GM11168 (cell line): ENCODE data around the gene ZSCAN10.

Experiments used
- in situ Hi-C: fragments of 300-500 bp; cut with MboI; formaldehyde crosslinking; loops from one replicate; pipeline ENCODE4 v1.12.0; 2022; ENCODE audit warnings: low sequenced_read_pairs; ENCODE audit not compliant: unreplicated experiment

Gene ZSCAN10

DNA sequence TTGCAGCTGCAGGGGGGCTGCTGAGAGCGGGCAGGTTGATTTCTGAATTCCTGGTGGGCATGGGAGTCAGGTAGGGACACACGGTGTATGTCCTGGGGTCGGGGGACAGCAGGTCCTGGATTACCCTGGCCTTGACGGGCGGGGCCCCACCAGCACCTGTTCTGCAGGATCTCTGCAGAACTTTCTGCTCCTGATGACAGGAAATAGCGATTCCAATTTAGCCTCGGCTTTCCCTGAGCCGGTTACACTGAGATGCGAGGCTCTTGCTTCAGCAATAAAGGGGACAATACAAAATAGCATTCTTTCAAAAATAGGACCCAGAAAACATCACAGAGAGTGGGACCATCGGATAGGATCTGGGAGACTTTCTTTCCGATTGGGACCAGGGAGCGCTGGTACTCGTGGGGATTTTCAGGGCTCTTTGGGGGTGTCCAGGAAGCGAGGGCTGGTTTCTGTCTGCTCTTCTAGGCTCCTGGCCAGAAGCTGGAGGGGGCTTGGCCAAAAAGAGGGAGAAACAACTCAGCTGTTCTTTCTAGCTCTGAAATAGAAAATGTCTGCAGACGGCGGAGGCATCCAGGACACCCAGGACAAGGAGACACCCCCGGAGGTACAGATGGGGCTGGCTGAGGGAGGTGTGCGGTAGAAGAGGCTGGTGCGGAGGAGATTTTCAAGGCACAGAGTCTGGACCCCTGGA is 13.9 kb upstream of the ZSCAN10 start:
- in situ Hi-C loops = no loop called here

DNA sequence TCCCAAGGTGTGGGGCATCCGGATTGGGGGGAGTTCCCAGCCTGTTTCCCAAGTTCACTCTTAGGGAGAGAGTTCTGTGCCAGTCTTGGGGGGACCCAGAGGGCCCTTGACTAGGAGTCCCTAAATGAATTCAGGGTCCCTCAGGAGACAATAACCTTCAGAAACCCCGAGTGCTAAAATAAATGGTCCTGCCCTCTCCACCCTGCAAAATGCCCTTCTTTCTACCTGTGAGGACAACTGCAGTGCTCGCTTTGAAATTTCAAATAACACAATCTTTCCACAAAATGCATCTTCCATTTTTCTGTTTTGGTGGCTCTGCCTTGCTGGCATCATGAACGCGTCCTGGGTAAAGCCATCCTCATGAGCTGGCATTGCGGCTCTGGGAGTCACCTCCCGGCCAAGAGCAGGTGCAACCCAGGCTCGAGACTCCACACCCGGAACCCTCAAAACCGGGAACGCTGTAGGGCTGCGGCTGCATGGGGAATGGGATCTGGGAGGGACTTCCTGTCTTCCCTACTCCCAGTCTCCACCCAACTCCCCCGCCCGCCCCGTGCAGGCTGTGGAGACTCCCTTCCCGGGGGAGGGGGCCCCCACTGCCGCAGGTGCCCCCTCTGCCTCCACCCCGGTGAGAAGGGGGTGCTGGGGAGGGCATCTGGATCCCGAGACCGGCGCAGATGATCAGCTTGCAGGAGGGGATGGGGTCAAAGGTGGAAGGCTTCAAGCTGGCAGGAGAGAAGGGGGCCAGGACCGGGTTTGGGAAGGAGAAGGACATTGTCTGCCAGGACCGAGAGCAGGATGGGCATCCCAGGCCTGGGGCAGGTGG is 13.2 kb upstream of the ZSCAN10 start, which contains the start of gene ZNF205:
ZNF205 (plus strand) TSS at position 529 of the 823 bp plus-strand sequence. CDS start 845 bp downstream, outside the sequence.
- in situ Hi-C loops = no loop called here

DNA sequence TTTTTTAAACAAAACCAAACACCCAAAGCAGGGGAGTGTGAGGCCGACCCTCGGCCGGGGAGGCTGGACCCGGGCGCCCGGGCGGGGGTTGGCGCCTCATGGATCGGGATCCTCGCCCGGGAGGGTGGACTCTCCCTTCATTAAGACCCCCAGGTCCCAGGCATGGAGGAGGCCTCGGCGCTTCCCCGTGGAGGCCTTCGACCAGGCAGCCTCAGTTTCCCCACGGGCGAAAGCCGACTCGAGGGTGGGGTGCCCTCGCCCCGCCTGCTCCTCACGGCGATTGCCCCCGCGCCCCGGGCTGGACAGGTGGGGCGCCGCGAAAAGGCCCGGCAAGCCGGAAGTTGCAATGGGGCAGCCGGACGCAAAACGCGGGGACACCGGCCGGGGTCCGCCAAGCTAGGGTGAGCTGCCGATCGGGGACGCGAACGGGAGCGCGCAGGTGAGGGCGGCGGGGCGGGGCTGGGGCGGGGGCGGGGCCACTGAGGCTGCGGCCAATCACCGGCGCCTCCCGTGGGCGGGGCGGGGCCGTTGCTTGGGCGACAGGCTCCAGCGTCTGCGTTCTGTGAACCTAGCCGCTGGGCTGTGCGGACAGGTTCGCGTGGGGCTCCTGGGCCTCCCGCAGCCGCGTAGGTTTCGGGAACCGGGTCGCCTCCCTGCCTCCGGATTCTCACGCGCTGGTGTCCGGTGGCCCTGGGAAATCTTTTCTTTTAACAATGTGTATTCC is 7.3 kb upstream of the ZSCAN10 start:
- in situ Hi-C loops = no loop called here

DNA sequence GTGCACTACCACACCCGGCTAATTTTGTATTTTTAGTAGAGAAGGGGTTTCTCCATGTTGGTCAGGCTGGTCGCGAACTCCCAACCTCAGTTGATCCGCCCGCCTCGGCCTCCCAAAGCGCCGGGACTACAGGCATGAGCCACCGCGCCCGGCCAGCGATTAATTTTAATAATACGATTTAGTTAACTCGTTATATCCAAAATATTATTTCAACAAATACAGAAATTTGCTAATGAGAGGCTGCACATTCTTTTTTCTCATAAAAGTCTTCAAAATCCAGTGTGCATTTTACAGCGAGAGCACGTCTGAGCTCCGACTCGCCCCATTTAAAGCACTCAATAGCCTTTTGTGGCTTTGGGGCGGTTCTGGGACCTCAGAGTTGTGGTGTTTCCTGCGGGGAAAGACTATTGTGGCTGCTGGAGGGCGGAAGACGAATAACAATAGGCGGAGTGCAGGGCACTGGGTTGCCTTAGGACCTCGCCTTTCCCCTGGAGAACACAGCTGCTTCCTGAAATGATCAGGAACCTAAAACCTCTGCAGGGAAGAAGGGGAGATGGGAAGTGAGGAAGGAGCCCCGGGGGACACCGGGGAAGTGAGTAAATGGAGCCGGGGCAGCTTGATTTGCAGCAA is 2.9 kb upstream of the ZSCAN10 start:
- in situ Hi-C loops = no loop called here

DNA sequence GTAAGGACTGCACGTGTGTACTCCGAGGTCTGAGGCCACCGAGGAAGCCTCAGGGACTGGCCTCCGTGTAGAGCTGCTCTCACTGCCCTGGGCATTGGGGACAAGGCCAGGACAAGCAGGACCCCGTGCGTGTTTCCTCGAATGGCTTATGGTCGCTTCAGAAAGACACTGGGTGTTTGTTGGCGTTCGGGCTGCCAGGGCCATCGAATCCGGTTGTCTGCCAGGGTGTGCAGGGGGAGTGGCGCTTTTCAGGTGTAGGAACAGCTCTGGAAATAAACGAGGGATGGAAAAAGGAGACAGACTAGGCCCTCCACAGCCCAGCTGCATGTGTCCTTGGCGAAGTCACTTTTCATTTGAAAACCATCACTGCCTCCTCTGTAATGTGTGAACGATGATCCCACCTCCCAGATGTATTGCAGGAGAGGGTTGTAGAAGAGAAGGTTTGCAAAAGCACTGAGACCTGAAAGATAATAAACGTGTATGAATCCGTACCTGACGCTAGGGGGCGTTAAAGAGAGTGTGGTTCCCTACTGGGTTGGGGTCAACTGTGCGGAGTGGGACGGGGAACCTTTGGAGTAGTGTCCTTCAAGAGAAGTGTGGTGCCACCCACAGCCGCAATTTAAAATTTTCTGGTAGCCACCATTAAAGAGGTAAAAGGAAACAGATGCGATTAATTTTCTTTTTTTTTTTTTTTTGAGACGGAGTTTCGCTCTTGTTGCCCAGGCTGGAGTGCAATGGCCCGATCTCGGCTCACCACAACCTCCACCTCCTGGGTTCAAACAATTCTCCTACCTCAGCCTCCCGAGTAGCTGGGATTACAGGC is 2.1 kb upstream of the ZSCAN10 start:
- in situ Hi-C loops = no loop called here

DNA sequence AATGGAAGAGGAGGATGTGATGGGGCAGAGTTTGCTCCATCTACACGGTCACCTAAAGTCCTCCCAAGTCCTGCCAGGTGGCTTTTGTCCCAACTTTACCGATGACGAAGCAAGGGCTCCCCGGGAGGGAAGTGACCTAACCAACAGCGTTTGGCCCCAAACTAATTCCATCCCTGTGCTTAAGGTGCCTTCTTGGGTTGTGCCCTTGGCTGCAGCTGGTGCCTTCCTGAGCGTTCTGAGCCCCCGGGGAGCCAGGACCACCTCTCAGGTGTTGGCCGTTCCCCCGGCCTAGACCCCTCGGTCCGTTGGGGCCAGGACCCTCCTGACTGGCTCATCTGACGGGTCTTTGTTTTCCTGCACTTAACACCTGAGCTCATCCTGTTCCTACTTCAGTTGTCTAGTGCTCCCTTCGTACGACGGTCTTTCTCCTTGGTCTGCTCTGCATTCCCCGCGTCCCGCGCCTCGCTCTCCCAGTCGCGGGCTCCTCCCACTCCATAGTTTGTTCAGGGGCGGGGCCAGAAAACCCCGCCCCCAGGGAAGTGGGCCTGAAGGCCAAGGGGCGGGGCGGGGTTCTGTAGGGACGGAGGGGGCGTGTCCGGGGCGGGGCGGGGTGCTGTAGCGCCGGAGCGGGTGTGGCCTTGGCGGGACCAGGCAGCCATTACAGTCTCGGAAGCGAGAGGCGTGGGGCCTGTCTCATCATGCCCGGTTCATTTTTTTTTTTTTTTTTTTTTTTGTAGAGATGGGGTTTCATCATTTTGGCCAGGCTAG is 822 bp upstream of the ZSCAN10 start:
- in situ Hi-C loops = no loop called here

DNA sequence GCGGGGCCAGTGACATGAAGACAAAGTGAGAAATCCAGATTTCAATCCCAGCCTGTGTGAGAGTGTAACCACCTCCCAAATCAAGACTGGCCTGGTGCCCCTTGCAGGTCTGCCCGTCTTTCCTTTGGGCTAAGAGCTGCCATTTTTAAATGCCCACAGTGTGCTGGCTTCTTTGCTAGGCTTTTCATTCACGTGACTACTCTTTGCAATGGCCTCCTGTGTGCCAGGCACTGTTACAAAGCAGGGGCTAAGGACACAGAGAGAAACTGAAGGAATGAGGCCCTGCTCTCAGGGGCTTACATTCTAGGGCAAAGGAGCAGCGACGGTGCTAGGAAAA is 269 bp upstream of the ZSCAN10 start:
- in situ Hi-C loops = no loop called here

DNA sequence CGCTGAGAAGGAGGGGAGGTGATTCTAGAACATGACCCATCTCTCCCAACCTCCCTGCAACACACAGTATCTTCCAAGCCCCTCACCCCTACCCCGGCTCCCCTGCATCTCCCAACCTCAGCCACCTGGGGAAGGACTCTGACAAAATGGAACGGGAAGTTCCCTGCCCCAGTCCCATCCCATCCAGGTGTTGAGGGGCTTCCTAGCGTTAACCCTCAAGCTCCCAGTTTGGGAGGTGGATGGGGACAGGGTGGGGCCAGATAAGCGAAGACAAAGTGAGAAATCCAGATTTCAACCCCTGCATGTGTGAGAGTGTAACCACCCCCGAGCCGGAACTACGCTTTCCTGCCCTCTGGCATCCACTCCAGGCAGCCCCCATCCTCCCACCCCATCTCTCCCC is 1.8 kb downstream of the ZSCAN10 start:
- in situ Hi-C loops = no loop called here

DNA sequence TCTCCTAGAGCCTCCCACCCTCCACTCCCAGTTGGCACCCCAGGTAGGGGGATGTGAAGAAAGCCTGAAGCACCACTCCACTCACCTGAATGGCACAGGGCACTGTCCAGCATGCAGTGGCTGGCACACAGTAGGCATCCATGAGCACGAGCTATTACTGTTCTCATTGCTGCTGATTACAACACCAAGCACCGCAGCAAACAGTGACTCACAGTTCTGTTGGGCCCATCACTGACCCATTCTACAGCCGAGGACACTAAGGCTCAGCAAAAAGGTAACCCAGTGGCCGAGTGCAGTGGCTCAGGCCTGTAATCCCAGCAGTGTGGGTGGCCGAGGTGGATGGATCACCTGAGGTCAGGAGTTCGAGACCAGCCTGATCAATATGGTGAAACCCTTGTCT is 2.7 kb downstream of the ZSCAN10 start:
- in situ Hi-C loops = no loop called here

DNA sequence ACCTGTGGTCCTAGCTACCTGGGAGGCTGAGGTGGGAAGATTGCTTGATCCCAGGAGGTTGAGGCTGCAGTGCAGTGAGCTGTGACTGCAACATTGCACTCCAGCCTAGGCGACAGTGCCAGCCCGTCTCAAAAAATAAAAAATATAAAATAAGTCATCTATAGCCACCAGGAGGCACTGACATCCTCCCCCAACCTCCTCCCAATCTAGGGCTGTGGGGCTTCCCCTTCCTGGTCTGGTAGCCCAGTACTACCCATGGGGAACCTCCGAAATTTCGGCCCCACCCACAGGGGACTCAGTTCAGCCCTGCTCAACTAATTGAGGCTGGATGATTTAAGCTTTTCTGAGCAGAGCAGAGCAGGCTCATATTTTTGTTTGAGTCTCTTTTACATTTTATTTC is 3.2 kb downstream of the ZSCAN10 start:
- in situ Hi-C loops = no loop called here

DNA sequence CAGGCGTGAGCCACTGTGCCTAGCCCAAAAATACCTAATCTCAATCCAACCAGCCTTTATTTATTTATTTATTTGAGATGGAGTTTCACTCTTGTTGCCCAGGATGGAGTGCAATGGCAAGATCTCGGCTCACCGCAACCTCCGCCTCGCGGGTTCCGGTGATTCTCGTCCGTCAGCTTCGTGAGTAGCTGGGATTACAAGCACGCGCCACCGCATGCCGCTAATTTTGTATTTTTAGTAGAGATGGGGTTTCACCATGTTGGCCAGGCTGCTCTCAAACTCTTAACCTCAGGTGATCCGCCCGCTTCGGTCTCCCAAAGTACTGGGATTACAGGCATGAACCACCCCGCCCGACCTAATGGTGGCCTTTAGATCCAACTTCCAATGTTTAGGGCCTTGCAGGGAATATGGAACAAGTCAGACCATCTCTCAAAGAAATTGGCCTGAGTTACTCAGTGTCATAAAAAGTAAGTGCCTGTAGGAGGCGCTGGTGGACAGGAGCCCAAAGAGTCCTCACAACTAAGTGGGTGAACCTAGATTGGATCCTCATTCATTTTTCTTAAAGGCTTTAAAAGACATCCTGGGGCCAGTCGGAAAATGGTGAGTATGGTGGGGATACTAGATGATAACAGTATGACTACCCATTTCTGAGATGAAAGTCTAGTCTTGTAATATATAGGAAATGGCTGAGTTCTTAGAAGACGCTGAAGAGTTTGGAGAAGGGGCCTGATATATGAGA is 4.6 kb downstream of the ZSCAN10 start:
- in situ Hi-C loops = no loop called here

DNA sequence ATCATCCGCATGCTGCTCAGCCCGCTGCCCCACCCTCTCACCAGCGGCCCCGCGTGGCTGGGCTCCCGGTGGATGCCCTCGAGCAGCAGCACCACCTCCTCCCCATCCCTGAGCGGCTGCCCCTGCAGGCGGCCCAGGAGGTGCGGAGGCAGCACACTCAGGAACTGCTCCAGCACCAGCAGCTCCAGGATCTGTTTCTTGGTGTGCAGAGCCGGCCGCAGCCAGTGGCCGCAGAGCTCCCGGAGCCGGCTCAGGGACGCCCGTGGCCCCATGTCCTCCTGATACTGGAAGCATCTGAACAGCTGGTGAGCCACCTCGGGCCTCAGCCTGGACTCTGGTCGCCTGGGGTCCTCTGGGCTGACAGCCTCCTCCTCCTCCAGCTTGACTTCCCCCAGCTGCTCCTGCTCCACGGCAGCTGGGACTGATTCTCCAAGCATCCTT is 6.6 kb downstream of the ZSCAN10 start:
- in situ Hi-C loops = no loop called here

DNA sequence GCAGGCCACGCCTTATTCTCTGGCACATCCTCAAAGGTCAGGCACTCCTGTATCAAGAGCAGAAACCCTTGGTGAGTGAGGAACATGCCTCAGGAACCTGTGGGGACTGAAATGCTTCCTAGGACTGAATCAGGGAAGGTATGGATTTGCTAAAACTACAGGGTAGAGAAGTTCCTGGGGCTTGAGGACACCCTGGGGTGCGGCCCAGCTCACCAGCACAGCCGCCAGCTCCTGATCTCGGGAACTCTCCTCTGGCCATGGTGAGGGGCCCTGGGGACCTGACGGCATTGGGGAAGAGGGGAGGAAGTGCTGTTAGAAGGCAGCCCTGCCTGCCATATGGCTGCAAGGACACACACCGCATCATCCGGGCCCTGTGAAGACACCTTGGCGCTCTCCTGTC is 7.5 kb downstream of the ZSCAN10 start:
- in situ Hi-C loops = no loop called here

DNA sequence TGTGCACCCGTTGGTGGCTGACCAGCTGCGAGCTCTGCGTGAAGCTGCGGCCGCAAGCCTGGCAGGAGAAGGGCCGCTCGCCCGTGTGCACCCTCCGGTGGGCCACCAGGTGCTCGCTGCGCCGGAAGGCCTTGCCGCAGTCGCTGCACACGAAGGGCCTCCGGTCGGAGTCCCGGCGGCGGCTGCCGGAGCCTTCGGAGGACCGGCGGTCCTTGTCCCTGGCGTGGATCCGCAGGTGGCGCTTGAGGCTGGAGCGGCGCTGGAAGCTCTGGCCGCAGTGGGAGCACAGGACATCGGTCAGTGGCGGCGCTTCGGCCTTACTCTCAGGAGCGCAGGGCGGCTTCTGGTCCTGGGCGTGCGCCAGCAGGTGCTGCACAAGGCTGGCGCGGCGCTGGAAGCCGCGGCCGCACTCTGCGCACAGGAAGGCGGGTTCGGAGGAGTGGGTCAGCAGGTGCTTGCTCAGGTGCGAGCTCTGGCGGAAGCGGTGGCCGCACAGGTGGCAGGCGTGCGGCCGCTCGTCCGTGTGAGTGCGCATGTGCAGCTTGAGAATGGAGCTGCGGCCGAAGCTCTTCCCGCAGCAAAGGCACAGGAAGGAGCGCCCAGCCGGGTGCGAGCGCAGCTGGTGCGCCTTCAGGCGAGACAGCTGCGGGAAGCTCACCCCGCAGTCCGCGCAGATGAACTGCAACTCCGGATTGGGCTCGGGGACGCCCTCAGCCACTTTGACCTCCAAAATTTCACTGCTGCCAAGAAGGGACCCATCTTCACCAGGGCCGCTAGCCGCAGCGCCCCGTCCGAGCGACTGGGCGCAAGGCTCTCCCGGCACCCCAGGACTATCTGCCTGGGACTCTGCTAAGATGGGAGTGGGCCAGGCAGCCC is 9.1 kb downstream of the ZSCAN10 start:
- in situ Hi-C loops = no loop called here

DNA sequence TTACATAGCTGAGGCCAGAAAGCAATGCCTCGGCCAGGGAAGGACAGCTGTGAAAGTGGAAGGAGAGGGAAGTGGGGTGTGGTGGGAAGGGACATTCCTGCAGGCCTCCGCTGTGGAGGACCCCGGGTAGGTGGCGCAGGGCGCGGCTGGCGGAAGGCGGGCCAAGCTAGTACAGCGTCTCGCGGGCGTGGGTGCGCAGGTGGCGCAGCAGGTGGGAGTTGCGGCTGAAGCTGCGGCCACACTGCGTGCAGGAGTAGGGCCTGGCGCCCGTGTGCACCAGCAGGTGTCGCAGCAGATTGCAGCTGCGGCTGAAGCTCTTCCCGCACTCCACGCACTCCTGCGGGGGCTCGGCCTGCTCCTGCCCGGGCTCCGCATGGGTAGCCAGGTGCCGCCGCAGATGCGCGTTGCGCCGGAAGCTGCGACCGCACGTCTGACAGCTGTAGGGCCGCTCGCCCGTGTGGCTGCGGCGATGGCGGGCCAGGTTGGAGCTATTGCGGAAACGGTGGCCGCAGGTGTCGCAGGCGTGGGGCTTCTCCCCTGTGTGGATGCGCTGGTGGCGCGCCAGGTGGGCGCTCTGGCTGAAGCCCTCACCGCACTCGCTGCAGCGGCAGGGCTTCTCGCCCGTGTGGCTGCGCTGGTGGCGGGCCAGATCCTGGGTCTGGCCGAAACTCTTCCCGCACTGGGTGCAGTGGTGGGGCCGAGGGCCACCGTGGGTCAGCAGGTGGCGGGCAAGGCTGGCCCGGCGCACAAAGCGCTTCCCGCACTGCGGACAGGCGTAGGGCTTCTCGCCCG is 10.0 kb downstream of the ZSCAN10 start:
- in situ Hi-C loops = no loop called here

DNA sequence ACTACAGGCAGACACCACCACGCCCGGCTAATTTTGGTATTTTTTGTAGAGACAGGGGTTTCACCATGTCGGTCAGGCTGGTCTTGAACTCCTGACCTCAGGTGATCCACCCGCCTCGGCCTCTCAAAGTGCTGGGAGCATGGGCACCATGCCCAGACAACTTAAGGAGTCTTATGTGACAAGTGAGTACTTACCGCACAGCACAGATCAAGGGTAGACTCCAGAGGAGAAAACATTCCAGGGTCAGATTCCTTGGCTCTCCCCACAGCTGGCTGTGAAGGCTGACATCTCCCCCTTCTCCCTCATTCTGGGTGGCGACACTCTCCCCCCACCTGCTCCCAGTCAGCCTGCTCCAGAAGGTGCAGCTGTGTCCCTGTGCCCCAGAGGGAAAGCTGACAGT is 10.6 kb downstream of the ZSCAN10 start:
- in situ Hi-C loops = no loop called here
